GM21447 (cell line): ENCODE measurements around the gene PAK6.

ENCODE experiments used
- ATAC-seq: cut with Tn5 transposase; IDR thresholded peaks from one replicate; pipeline ENCODE4 v1.9.1; 2021; ENCODE audit not compliant: unreplicated experiment

The PAK6 gene

DNA sequence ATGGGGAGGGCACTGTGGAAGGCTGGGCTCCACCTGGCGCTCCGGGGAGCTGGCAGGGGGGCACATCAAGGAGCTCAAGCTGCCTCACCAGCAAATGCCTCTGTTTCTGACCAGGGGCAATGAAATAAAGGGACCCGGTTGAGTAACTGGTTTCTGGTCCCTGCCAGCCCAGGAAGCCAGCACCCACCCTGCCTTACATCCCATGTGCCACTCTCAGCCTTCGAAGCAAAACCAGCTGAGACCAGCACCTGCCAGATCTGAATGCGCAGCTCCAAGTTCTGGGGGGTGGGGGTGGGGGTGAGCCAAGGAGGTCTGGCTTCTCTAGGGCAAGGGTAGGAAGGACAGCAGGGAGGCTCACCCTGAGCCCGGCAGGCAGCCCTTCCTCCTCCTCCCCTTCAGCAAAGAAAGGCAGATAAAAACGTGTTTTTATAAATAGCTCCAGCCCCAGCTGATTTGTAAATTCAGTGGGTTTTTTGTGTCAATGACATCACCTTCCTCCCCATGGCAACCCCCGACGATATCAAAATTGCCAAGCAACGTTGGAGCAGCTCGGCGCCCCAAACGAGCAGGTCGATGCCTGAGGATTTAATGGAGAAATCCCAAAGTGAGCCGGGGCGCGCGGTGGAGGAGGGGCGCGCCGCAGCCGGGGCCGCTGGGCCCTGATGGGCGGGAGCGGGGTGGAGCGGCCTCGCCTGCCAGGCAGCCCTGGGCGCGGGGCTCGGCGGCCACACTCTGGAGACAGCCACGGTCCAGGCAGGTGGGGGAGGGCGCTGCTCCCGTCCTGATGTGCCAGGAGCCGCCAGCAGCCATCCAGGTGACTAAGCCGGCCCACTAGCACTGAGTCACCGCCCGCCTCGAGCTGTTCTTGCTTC lies at the start of gene PAK6:
PAK6 (plus strand) TSS at position 532 of the 872 bp plus-strand sequence. CDS start 25,723 bp downstream, outside the sequence.
- no peak for ATAC-seq

DNA sequence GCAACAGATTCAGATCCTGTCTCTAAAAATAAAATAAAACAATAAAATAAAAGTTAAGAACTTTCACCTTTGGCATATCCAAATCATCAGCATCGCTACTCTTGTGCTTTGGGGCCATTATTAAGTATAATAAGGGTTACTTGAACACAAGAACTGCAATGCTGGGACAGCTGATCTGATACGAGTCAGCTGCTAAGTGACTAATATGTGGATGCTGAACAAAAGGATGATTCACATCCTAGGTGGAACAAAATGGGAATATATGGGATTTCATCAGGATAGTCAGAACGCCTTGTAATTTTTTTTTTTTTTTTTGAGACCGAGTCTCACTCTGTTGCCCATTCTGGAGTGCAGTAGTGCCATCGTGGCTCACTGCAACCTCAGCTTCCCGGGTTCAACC lies 48.3 kb upstream of the PAK6 start:
- no peak for ATAC-seq

DNA sequence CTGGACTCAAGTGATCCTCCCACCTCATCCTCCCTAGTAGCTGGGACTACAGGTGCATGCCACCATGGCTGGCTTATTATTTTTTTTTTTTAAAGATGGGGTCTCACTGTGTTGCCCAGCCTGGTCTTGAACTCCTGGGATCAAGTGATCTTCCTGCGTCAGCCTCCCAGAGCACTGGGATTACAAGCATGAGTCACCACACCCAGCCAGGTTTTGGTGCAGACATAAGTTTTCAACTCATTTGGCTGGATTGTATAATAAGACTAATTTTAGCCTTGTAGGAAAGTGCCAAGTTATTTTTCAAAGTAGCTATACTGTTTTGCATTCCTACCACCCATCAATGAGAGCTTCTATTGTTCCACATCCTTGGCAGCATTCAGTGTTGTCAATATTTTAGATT lies 45.9 kb upstream of the PAK6 start:
- no peak for ATAC-seq

DNA sequence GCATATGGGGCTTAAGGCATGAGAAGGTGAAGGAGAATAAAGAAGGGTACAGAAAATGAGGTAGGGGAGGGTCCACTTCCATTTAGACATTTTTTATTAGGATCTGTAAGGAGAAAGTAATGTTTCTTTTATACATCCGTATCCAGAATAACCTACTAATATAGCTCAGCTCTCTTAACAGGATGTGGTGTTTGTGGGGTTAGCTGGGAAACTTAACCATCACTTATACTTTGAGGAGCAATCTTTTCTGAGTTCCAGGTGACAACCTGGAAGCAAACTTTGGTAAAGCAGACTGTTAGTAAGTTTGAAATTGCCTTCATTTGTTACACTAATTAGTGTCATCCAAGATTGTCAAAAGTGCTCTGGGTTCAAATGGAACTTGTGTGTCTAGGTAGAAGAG lies 41.4 kb upstream of the PAK6 start:
- ATAC-seq, result no peak

DNA sequence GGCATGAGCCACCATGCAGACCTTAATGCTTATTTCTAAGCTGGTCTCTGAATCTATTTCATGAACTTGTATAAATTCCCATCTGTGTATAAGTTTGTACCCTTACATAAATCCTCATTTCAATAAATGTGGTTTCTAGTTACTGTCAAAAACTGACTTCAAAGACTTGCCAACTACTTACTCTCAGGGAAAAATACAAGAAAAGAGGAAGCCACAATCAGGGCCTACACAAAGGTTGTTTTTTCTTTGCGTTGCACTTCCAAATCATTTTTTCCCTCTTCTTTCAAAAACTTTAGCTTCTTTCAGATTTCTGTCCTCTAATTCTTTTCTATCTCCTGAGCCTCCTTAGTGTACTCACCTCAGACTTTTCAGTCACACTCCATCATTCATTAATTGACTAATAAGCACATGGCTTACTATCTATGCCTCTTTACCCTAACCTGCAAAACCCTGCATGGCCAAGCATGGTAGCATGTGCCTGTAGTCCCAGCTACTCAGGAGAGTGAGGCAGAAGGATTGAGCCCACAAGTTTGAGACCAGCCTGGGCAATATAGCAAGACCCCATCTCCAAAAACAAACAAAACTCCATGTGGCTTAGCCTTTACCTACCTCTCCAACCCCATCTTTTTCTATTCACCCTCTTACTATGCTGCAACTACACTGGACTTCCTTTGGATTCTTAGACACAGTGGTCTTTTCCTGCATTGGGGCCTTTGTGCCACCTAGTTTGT lies 40.3 kb upstream of the PAK6 start:
- ATAC-seq, result no peak

DNA sequence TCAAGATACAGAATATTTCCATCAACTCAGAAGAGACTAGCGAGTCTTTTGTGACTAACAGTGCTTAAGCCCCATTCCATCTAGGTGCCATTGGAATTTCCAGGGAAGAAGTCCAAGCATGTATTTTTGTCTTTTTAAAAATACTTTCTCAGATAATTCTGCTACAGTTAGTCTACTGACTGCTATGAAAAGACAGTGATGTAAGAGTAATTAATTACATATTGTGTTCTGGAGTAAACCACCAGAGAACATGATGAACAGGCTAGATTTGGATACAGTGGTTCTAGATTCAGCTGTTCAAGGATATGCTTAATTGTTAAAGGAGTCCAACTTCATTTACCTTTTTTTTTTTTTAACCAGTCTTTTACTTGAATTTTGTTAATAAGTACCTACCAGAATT lies 34.8 kb upstream of the PAK6 start:
- no peak for ATAC-seq

DNA sequence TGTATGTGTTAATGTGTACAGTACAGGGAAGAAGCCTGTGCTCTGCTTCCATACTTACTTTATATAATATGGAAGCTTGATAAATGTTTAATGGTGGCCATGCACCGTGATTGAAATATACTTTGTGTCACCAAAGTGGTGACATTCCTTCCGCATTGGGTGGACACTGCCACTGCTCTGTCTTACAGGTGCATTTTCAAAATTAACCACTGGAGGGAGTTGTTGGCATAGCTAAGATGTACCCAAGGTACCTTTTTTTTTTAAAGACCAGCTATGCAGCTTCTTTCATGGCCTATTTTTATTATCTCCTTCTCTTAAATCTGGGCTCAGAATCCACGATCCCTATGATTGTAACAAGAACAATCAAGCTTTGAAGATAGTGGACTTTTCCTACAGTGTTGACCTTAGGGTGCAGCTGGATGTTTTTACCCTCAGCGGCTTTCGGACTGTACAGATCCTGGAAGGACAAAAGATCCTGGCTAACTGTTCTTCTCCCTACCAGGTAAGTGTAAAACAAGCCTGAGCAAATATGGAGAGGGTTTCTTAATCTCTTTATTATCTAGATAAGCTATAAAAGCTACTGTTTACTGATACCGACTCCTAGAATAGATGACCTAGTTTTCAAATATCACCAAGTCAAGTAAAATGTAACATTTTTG lies 21.6 kb upstream of the PAK6 start:
- no peak for ATAC-seq

DNA sequence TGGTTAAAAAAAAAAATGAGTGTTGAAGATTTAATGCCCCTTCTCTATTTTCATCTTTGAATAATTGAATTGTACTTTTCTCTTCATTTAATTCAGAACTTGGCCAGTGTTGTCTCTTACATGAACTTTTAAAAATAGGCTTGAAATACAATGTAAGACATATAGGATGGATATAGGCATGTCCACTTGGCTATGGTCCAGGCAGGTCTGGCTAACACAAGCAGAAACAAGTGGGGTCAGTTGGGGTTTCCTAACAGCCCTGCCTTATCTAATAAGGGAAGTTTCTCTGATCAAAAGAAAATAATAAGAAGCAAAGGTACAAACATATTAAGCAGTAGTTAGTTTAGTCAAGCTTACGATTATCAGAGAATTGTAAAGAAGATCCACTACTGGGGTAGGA lies 19.1 kb upstream of the PAK6 start:
- ATAC-seq, result no peak

DNA sequence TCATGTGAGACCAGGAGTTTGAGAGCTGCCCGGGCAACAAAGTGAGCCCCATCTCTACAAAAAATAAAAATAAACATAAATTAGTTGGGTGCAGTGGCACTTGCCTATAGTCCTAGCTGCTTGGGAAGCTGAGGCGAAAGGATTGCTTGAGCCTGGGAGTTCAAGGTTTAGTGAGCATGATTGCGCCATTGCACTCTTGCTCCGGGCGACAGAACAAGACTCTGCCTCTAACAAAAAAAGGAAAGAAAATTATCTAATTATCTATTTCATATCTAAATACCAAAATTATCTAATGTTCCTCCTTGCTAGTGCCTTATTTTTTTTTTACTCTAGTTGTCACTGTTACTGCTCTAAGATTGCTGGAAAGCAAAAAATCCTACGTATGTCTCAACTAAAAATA lies 16.7 kb upstream of the PAK6 start:
- ATAC-seq, result no peak

DNA sequence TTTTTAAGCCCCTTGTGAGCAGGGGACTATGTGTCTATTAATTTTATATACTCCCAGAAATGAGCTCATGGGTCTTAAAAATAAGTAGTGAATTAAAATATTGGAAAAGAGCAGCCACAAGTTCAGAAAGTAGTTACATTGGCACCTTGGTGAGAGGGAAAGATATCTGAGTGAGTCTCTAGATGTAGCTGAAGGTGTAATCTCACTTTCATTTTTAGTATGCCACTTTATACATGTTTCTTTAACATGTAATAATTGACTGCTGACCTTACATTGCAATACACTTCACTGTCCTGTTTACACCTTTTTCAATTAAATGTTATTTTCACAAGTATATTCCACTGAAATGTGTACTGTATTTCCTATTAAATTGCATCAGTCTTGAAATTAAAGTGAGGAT lies 12.1 kb upstream of the PAK6 start:
- no peak for ATAC-seq

DNA sequence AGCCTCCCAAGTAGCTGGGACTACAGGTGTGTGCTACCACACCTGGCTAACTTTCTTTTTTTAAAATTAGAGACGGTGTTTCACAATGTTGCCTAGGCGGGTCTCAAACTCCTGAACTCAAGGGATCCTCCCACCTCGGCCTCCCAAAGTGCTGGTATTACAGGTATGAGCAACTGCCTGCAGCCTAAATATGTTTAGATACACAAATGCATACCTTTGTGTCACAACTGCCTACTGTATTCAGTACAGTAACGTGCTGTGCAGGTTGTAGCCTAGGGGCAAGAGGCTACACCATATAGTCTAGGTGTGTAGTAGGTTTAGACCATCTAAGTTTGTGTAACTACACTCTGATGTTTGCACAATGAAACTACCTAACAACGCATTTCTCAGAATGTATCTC lies 9.5 kb upstream of the PAK6 start:
- no peak for ATAC-seq

DNA sequence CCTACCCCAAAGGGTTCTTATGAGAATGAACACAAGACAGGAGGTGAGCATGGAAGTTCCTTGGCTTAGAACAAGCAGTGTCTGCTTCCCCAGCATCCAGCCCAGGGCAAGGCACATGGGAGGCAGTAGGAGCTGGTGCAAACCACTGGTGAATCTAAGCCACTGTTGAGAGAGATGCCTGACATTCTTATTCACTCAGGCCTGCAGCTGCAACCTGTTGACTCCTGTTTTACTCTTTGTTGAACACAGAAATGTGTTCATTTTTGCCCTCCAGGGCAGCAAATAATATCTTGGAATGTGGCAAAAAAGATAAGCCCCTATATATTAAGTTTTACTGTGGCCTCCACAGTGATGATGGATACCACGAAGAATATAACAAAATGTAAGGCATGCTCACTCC lies 8.9 kb upstream of the PAK6 start:
- ATAC-seq, result no peak

DNA sequence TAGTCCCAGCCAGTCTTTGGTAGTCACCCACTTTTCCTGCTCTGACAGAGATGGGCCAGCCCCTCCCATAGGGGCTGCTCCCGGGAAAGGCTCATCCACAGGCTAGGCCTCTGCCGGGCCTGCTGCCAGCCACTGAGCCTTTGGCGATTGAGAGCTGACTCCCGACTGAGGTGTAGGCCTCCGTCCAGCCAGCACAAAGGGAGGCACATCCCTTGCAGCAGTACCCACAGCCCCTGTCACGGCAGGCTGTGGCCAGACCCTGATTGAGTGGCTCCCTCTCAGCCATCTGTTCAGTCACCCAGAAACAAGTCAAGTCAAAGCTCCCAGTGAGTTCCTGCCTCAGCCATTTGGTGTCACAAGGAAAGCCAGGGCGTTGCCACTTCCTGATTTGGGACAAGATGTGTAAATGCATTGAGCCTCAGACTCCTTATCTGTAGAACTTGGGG lies 6.2 kb upstream of the PAK6 start:
- no peak for ATAC-seq

DNA sequence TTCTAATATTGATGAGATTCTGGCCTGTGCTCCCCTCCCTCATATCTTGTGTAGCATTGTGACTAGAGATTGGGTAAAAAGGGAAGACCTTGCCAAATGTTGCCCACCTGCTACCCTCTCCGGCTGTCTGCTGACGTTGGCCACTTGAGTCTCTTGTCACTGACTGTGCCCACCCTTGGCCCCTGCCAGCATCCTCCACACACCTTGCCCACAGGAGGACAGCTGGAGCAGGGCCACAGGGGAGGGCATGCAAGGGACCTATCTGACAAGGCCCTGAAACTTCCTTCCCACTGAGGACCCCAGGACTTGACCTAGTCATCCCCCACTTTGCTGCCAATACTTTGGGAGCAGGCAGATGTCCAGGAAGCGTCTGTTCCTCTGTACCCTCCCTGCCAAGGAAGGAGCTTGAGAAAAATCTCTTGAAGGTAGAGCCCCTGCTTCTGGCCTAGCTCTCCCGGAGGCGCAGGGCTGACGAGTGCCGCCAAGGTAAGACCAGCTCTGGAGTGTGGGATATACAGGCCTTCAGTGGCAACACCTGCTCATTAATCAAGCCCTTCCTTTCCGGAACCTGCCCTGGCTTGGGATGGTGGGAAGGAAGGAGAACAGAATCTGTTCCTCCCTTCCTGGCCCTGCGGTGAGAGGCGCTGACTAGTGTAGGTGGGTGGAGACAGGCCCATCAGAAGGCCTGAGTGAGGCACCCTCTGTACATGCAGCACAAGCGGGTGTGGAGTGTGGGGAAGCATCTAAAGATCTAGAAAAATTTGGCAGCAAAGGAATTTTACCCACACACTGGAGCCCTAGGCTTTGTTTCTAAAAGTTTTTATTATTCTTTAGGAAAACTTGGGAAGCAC lies 4.9 kb upstream of the PAK6 start:
- no peak for ATAC-seq

DNA sequence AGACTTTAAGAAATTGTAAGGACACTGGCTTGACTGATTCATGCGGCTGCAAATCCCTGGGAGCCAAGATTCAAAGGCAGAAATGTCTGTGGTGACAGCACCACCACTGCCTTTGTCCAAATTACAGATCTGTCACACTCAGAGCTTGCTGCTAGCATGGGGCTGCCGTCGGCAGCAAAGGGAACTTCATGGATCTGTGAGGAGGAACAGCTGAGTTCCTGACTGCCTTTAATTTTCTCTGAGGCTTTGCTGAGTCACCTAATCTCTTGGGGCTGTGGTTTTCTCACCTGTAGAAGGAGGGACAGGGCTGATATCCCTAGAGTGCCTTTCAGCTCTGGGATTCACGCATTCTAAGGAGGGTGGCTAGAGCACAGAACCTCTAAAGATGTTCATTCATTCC lies 4.1 kb upstream of the PAK6 start:
- ATAC-seq, result no peak

DNA sequence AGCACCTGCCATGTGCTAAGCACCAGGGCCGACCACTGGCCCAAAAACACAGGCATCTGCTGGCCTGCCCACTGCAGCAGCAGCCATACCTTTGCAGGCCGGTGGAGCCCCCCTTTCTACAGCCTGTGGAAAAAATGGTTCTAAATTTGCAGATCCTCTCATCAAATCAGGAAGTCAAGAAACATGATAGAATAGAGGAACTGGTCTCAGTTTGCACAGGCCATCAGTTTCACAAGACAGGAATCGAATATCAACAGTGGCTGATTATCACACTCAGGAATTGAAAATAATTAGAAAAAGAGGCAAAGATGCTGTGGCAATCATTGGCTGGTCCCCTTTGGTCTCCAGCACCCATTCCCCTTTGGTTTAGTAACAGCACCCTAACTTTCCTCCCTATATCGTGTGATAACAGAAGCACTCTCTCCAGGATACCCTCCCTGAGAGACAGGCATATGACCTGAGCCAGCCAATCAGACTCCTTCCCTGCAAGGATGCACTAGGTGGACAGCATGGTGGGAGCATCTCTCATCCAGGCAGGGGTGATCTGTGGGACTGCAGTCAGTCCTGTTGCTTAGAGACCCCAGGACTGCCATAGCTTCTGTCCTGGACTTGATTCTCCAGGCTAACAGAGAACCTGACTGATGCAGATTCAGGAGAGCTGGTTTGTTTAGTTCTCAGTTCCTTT lies 3.5 kb upstream of the PAK6 start:
- ATAC-seq, result no peak

DNA sequence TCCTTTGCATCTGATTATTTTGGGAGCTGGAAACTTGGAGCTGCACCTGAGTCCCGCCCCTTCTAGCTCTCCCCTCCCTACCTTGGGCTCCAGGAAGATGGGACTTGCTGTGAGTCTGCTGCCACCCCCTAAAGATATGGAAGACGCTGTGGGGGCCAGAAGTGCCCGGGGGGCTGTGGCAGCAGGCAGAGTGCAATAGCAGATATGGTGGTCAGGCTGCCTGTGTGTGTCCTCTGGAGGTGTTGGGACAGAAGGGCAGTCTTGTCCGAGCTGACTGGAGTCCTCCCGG lies 485 bp downstream of the PAK6 start:
- ATAC-seq, result no peak

DNA sequence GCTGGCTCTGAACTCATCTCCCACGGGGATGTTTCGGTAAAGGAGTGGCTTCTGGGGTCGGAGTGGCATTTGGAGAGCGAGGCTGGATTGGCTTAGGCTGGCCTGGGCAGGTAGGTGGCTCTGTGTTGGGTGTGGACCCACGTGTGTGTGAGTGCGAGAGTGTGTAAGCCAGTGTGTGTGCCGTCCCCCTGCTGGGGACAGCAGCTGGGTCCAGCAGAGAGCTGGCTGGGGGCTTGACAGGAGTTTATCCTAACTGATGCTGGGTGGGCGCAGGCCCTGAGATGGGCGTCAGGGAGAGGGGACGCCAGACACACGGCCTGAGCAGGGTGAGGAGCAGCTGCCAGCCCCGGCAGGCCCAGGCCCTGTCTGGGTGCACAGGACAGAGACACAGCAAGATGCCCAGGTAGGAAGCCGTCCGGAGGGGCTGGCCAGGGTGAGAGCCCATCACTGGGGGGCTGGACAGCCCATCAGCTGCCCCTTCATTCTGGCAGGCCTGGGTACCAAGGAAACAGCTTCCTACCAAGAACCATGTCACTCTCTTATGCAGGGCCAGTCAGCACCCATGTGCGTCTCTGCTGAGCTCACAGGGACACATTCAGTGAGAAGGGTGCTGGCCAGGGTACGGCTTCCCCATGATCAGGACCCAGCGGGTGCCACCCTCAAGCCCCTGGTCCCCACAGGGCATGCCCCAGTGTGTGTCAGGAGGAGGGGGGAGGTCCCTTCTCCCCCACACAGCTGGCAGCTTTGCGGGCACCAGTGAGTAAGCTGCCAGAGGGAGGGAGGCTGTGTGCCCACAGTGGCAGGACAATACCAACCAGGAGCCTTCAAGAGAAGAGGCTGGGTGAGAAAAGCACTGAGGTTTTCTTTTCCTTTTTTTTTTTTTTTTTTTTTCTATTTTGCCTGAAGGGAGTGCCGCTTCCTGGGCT lies 1.1 kb downstream of the PAK6 start:
- no peak for ATAC-seq

DNA sequence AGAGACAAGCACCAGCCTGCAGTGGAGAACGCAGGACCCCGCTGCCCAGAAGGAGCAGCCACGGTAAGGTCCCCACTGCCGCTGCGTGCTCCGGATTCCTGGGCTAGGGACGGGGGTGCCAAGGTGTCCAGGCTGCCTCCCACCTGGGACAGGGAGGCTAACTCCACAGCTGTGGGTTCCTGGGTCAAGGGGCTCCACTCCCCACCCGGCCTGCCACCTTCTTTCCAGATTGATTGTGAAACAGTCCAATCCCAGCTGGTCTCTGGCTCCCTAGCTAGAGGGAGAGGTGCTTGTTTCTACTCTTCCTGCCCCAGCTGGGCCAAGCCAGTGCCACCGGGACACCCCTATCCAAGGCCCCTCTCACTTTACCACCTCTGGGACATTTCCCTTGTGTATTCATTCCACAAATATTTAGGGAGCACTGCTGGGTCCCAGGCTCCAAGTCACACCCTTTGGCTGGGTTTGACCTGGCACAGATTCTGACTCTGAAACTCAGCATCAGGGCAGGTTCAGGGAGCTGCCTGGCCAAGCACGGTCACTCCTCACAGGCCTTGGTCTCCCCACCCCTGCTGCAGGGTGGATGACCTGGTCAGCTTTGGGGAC lies 1.9 kb downstream of the PAK6 start:
- ATAC-seq, result no peak
